Measurements from ENCODE around the gene LINGO1.

Gene LINGO1

DNA sequence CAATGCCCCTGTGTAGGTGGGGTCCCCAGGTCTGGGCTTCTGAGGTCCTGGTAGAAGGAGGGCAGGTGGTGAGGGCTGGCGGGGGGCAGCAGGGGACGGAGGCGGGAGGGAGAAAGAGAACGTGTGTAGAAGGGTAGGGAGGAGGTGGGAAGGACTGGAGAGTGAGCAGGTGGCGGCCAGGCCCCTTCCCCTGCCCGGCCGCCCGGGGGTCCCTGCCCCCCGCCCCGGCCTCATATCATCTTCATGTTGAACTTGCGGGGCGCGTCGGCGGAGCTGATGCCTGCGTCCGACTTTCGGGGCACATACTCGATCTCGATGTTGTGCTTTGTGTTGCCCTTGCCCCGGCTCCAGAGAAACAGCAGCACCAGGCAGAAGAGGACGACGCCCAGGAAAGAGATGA lies 18.9 kb downstream of the LINGO1 start:
- no peak for DNase-seq

DNA sequence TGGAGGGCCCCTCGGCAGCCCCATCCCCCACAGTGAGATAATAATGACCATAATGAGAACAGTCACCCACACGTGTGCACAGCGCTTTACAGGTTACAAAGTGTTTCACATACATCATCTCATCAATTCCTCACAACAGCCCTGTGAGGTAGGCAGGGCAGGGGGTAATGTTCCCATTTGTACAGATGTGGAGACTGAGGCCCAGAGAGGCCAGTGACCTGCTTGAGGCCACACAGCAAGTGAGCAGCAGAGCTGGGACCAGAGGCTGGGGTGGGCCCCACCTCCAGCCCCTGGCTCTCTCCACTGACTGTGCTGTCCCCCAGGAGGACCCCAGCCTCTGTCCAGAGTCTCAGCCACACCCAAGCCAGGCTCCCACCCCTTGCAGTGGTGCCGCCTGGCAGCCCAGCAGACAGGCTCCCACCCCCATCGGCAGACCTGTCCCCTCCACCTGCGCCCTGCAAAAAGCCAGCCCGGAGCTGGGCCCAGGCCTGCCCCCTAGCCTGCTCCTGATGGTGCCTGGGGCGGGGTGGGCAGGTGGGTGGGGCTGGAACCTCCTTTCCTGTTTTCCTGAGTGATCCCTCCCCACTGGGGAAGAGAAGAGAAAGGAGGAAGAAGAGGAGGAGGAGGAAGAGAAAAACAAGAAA lies 19.6 kb downstream of the LINGO1 start:
- no peak for DNase-seq

DNA sequence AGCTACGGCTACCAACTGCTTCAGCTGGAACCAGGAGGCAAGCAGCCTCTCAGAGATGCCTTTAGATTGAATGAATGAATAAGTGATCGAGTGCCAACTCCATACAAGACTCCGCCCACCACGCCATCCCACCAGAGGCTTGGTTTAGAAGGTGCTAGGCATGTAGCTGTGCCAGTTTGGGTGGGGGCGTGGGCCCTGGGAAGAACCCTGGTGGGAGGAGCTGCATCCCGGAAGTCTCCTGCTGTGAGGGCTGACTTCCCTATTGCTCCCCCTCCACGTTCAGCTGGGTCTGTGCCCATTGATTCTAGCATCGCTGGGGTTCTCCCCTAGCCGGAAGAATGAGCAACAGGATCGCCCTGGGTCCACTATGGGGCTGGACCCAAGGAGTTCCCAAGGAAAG lies 20.9 kb downstream of the LINGO1 start:
- DNase-seq, result no peak

DNA sequence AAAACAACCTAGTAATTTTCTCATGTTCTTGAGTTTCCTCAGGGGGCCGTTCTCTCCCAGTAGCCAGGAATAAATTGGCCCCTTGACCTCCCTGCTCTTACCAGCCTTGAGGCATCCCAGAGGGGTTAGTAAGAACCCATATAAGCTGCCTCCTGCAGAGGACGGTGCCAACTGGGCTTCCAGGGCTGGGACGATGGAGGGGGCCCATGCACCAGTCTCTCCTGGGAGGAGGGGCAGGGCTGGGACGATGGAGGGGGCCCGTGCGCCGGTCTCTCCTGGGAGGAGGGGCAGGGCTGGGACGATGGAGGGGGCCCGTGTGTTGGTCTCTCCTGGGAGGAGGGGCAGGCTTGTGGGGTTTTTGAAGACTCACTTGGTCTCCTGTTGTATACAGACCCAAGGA lies 22.0 kb downstream of the LINGO1 start:
- no peak for DNase-seq

DNA sequence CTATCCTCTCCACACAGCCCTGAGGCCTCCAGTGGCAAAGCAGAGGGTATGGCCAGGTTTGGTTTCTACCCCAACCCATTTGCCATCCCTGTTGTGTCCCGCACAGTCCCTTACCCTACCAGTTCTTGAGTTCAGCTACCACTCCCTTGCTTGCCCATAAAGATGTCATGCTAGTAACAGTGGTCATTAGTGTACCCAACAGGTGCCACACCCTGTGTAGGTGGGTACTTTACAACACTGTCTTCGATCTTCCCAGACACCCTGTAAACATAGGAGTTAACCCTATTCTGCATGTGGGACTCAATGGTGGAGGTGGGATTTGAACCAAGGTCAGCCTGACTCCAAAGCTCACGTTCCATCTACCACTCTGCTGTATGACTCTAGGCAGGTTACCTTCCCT lies 23.2 kb downstream of the LINGO1 start:
- no peak for DNase-seq

DNA sequence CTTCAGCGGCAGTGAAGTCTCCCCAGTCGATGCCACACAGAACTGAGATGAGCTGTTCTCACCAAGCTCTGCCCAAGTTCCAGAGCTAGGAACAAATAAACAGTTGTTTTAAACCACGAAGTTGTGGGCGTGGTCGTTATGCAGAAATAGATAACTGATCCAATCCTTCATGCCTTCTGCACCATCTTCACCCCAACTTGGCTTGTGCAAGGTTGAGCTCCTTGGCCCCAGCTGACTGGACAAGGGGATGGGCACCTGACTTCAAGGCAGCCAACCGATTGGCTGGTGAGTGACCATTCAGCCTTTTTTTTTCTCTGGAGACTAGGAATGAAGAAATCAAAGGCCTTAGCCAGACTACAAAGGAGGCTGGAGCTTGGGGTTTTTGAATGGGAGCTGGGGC lies 23.9 kb downstream of the LINGO1 start:
- DNase-seq, result no peak

DNA sequence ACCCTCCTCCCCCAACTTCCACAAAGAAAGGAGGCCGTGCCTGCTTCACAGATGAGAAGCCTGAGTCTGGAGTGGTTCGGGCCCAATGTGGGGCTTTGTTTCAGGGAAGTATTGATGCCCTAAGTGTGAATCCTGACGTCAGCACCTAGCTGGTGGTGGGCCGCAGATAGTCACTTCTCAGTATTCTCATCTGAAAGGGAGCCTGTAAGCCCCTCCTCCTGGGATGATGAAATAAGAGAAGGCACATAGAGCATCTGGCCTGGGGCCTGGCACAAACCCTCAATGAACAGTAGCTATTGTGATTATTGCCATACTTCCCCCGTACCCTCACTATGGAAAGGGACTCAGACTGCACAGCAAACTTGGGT lies 24.8 kb downstream of the LINGO1 start:
- DNase-seq, result no peak

DNA sequence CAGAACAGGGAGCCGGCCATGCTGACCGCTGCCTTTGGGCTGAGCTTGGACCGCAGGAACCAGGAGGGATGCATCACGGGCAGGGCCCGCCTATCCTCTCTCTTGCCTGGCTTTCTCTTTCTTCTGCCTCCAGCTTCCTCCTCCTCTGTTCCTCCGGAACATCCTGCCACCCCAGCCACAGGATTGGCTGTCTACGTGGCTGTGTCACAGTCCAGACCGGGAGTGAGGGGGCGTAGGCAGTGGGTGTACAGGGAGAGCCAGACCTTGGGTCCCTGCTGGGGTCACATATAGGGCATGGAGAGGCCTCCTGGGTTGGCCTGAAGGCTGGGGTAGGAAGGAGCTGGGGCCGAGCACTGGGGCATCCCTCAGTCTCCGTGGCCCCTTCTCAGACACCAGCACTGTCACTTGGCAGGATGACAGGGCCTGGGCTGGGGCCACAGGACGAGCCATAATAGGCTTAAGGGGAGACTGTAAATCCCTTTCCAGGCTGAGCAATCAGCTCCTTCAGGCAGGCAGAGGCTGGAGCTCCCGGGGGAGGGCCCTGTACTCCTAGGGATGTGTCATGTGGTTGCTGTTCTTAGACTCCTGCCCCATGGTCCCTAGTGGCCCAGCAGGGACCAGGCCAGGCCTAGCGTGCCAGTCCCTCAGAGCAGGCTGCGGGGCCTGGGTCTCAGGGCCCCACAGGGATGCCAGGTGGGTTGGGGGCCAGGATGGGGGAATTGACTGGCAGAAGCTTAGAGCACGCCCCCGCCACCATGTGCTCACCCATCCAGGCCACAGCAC lies 25.4 kb downstream of the LINGO1 start:
- no peak for DNase-seq

DNA sequence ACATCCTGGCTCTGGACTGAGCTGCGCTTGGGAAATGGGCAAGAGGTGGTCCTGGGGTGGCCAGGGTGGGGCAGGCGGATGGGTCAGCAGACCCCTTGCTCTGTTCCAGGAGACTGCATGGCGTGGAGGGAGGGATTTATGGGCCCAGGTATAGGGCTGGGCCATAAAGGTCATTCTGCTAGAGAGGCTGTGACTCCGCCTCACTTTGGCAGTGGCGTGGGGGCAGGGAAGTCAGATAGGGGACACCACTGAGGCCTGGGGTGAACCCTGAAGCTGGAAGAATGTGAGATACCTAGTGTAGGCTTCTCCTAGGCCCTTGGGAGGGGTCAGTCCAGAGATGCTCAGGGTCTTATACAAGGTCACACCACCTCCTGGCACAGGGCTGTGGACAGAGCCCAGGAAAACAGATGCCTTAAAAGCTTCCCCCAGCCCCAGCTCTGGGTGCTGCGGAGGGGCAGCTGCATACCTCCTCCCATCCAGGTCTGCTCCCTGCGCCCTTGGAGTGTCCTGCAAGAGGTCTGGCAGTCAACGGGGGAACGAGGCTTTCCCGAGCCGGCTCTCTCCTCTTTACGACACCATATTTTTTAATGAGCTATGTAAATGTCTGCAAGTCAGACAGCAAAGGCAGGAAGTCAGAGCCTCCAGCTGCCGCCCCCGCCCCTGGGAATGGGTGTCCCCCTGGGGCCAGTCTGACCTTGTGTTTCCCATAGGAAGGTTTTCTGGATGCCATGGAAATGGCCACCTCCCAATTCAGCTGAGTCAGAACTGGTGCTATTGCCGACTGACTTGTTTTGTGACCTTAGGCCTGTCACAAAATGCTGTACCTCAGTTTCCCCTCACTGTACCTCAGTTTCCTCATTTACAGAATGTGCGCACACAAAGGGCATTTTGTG lies 26.3 kb downstream of the LINGO1 start:
- DNase-seq, result no peak

DNA sequence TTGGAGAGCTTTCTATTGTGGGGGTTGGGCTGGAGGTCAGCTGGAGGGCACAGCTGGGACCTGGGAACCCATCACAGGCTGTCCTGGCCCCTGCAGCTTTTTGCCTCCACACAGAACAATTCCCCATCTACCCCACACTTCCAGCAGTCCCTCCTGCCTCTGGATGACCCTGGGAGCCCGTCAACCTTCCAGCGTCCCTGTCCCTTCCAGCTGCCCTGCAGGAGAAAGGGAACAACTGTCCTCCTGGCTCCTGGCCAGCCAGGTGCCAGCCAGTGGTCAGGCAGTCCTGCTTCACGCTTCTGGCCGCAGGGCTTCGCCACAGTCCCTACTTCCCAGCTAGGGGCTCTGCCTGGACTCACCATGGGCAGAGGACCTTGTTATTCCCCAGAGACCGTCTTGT lies 27.2 kb downstream of the LINGO1 start:
- no peak for DNase-seq

DNA sequence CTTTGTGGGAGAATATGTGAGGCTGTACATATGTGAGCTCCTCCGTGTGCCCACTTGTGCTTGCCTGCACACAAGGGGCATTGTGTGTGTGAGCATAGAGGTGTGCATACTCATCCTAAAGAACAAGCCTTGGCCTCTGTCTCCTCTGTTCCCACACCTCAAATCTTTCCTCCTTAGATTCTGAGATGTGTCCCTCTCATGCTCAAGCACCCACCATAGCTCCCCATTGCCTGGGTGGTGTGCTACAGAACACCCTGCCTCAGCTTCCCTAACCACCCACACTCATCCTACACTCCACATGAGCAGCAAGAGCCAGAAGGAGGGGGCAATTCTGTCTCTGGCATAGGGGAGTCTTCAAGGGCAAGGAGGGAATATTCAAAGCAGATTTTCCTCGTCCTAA lies 27.7 kb downstream of the LINGO1 start:
- DNase-seq, result no peak

DNA sequence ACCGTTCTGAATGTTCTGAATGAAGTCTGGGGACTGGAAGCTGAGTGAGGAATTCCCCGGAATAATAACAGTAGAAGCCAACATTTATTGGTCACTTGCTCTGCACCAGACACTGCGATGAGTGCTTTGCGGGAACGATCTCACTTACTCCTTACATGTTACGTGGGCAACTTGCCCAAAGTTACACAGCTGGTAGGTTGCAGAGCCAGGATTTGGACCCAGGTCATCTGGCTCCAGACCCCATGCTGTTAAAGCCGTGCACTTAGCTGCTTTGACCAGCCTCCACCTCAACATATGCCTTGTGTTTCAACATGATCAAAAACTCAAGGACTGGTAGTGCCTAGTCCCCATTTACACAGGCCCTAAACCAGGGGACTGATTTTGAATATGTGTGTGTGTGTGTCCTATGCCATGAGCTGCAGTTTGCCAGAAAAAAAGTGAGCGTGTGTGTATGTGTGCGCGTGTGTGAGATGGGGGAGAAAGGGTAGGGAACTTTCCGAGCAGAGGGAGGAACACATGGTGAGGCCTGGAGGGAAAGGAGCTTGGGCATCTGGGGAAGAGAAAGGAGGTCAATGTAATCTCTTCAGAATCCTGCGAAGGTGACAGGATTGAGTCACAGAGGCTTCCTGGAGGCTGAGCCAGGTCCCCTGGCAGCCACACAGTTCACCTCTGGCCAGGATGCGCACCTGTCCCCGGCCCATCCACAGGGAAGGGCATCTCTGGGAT lies 28.9 kb downstream of the LINGO1 start:
- DNase-seq, result no peak

DNA sequence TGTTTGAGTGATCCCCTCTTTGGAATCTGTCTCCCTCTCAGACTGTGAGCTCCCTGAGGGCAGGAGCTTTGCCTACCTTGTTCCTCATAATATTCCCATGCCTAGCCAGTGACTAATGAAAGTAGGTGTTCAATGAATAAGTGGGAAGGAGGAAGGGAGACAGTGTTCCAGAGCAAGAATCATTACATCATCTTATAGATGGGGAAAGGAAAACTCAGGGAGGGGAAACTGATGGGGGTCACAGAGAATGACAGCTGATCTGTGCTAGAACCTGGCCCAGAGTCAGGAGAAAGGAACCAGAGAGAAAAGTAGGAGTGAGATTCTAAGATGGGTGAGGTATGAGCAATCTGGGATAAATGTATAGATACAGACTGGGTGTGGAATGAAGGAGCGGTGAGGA lies 29.9 kb downstream of the LINGO1 start:
- no peak for DNase-seq

DNA sequence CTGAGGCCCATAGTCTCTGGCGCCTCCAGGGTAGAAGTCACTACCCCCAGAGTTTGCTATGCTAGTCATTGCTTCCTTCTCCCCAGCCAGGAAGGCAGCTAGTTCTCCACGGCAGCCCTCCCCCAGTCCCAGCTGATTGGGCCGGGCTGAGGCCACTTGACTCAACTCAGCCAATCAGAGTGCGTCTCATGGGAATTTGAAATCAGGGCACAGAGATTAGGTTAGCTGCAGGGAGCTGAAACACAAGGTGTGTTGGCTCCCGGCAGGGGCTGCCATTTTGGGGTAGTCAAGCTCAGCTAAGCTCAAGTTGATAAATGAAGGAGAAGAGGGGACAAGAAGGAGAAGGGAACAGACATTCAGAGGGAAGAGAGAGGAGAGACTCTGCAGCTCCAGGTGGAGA lies 32.8 kb downstream of the LINGO1 start:
- DNase-seq, result no peak

DNA sequence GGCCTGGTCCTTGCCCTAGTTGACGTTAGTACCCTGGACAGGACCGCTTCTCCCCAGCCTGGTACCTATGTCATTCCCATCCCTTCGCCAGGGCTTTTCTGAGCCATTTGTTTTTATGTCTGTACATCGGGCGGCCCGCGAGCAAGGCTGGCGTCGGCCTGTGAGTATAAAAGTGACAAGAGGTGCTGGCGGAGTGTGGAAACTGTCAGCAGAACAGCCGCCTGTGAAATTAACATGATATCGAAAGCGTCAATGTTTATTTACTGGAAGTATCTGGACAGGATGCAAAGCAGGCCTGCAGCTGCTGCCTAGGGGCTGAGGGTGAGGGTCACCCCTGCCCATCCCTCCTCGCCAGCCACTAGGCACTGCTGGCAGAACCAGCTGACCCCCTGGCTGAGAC lies 33.4 kb downstream of the LINGO1 start:
- DNase-seq, result no peak

DNA sequence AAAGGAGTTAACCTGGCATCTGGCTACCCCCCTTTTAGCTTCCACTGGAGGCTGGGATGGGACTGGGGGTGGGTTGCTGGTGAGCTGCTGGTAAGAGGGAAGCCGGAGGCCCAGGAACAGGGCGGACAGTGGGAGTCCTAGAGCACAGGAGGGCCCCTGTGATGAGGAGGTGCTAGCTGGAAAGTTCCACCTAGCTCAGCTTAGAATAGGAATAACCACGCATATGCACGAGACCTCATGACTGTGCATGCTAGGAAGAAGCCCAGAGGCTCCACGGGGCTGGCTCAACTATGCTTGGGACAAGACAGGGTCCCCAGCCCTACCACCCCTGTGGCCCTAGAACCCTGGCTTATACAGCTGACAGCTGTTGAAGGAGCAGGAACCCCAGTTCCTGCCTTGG lies 34.1 kb downstream of the LINGO1 start:
- no peak for DNase-seq

DNA sequence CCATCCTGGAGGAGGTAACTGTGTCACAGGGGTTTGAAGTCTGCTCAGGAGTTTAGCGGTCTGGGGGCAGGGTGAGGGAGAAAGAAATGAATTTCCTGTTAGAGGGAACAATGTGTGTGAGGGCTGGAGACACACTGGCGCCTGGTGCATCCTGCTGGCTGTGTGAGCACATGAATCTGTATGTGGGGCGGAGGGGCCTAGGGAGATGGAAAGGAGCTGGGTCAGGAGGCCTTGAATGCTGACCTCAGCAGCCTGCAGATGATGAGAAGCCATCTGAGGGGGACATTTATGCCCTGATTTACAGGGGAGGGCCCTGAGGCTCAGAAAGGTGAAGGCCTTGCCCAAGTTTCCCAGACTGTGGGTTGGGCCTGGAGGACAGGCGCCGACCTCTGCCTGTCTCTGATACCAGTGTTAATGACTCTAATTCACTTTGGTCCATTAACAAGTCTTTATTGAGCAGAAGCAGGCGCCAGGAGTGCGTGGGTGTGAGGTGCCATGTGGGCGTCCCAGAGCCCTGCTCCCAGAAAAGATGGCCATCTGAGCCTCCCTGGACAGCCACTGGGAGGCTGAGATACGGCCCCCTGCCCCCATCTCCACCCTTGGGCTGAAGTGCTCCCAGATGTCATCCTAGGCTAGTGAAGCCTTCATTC lies 34.8 kb downstream of the LINGO1 start:
- DNase-seq, result no peak

DNA sequence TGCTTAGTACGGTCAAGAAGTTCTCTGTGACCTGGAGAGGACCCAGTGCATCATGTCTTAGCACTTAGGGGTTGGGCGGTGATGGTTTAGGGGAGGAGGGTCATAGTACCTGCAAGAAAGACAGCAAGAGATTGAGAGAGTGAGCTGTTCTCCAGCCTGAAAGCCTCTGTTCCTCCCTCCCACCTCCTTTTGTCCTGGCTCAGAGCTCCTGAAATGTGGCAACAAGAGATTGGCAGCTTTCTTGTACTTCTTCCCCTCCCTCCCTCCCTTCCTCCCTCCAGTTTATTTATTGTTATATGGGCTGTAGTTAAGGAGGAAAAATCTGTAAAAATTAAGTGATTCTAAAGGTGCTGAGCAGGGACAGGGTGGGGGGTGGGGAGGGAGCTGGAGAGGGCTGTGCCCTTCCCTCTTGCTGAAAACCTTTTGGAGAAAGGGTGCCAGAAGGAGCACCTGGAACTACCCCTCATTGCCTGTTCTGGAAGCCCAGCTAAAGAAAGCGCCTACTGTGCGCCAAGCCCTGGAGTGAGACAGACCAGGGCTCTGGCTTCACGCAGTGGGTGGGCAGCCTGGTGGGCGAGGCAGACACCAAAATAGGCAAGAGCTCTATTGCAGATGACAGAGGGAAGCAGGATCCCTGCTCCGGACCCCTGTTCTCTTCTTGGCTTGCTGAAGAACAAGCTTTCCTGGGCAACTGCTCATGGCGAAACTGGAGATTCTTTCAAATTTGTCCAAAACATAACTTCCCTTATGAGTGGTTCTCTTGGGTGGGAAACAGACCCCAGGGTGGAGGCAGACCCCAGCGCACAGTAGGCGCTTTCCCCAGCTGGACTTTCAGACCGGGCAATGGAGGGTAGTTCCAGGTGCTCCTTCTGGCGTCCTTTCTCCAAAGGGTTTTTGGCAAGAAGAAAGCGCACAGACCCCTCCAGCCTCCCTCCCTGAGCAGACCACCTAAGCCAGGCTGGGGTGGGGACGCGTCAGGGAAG lies 35.6 kb downstream of the LINGO1 start:
- DNase-seq, result no peak

DNA sequence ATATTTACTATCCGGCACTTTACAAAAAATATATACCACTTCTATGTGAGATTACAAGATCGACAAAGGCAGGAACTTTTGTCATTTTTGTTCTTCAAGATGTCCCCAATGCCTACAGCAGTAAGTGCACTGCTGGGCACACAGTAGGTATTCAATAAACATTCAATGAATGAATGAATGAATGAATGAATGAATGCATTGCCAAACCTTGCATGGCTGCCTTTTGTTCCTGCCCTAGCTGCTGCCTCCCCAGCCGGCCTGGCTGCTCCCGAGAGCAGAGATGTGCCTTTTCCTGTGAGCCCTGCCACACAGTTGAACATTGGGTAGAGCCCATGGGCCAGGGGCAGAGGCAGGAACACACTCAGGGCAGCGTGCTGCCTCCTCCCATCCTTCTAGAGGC lies 37.5 kb downstream of the LINGO1 start:
- DNase-seq, result no peak

DNA sequence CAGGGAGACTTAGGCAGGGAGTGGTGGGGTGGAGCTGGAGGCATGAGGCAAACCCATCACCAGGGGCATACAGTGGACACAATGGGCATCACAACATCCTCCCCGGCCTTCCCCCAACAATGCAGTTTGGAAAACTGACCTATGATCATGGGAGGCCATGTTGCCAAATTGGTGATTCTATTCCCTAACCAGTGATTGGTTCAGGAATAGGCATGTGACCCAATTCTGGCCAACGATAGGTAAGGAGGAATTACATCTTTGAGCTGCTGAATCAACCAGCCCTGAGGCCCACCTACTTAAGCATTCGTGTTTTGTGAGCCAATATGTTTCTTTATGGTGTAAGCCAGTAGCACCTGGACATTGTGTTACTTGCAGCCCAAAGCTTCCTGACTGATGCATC lies 40.0 kb downstream of the LINGO1 start:
- no peak for DNase-seq

DNA sequence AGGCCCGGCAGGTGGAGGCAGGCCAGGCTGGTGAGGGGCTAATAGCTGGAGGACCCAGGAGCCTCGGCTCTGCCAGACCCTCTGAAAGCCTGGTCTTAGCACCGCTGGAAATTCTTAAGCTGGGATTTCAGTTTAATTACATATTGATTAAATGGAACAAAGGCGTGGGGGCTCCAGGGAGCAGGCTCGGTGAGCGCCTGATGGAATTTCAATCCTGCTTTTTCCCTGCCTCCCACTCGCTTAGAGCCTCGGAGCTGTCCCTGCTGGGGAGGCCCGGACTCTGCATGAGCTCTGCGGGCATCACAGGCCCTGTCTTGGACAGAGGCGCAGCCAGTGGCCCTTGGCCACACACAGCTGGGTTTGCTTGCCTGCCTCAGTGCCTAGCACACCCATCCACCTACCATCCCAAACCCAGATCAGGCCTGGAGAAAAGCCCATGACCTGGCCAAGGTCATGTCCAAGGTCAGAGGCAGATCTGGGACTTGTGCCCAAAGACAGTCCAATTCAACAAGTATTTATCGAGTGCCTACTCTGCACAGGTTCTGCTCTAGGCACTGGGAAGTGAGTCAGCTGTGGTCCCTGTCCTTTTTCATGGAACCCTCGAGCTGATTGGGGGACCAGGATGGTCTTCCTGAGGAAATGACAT lies 40.6 kb downstream of the LINGO1 start:
- DNase-seq, result no peak
